ENCODE measurements around the gene CLSTN1. TPM values are rescaled to one million over a fixed set of nuclear protein-coding genes. Genes with fewer than 3 reads are reported as not detected.

The CLSTN1 gene
- total and polyA plus RNA-seq, 5 donors from 2014 or later: 19.2 to 106 (median 22.7) TPM

- Mint-ChIP-seq H3K27ac (peak overlapping the region in 1 of 3 donors; percentile 15), H3K36me3 (peaks cover 17% of the 10 kb centered on the region), H3K4me3 (no peak overlapping the region), H3K9me3 (peaks cover 0 to 2% (median 0%) of the 10 kb centered on the region in 7 donors), H3K4me1 (peaks cover 0 to 5% (median 0%) of the 10 kb centered on the region in 4 donors), H3K27me3 (peaks cover 1% of the 10 kb centered on the region)
- no peaks in the 10 kb centered on the region for H3K36me3 ChIP-seq (ENCODE audit: control insufficient read depth, insufficient read depth, low read length)
- no peak overlapping the region for H3K4me3 ChIP-seq (ENCODE audit: low read depth, low read length)
- H3K27ac ChIP-seq (ENCODE audit: insufficient read depth, low read length, poor library complexity, severe bottlenecking): no peak overlapping the region
- H3K4me1 ChIP-seq (ENCODE audit: control insufficient read depth, insufficient read depth, low read length, poor library complexity, severe bottlenecking): no peaks in the 10 kb centered on the region
- no peak for DNase-seq
- ATAC-seq (ENCODE audit: low read depth in 2 of 2): no peak
- no peaks in the 10 kb centered on the region for H3K9me3 ChIP-seq (ENCODE audit: control insufficient read depth in 2 of 2, low read length in 2 of 2)
- no peaks in the 10 kb centered on the region for H3K27me3 ChIP-seq (ENCODE audit: control insufficient read depth, insufficient read depth, low read length)
Observed at GRCh38 chr1:9859281-9860014, 35.7 kb upstream of the CLSTN1 start.

GRCh38 chr1:9858293-9859035, 34.7 kb upstream of the CLSTN1 start:
- H3K27ac Mint-ChIP-seq: peak overlapping the region in 1 of 3 donors; percentile 56
- H3K36me3 ChIP-seq (ENCODE audit: control insufficient read depth, insufficient read depth, low read length): peaks cover 4% of the 10 kb centered on the region
- peaks cover 0 to 6% (median 4%) of the 10 kb centered on the region in 7 donors for H3K9me3 Mint-ChIP-seq
- H3K4me3 Mint-ChIP-seq: no peak overlapping the region
- H3K4me3 ChIP-seq (ENCODE audit: low read depth, low read length): no peak overlapping the region
- H3K36me3 Mint-ChIP-seq: peaks cover 22% of the 10 kb centered on the region
- no peak for ATAC-seq (ENCODE audit: low read depth in 2 of 2)
- no peak for DNase-seq
- no peaks in the 10 kb centered on the region for H3K27me3 ChIP-seq (ENCODE audit: control insufficient read depth, insufficient read depth, low read length)
- peaks cover 5% of the 10 kb centered on the region for H3K27me3 Mint-ChIP-seq
- H3K9me3 ChIP-seq (ENCODE audit: control insufficient read depth in 2 of 2, low read length in 2 of 2): peaks cover 2 to 10% of the 10 kb centered on the region in 2 experiments
- peaks cover 0 to 5% (median 0%) of the 10 kb centered on the region in 4 donors for H3K4me1 Mint-ChIP-seq
- no peak overlapping the region for H3K27ac ChIP-seq (ENCODE audit: insufficient read depth, low read length, poor library complexity, severe bottlenecking)
- H3K4me1 ChIP-seq (ENCODE audit: control insufficient read depth, insufficient read depth, low read length, poor library complexity, severe bottlenecking): no peaks in the 10 kb centered on the region

GRCh38 chr1:9855186-9855585, 31.4 kb upstream of the CLSTN1 start:
- DNase-seq: no peak
- H3K4me1 ChIP-seq (ENCODE audit: control insufficient read depth, insufficient read depth, low read length, poor library complexity, severe bottlenecking): no peaks in the 10 kb centered on the region
- peaks cover 5% of the 10 kb centered on the region for H3K27me3 Mint-ChIP-seq
- H3K9me3 ChIP-seq (ENCODE audit: control insufficient read depth in 2 of 2, low read length in 2 of 2): peaks cover 2 to 10% of the 10 kb centered on the region in 2 experiments
- no peak overlapping the region for H3K4me3 ChIP-seq (ENCODE audit: low read depth, low read length)
- peaks cover 0 to 7% (median 4%) of the 10 kb centered on the region in 7 donors for H3K9me3 Mint-ChIP-seq
- no peak overlapping the region for H3K27ac ChIP-seq (ENCODE audit: insufficient read depth, low read length, poor library complexity, severe bottlenecking)
- H3K4me1 Mint-ChIP-seq: peaks cover 0 to 7% (median under 1%) of the 10 kb centered on the region in 4 donors
- peaks cover 4% of the 10 kb centered on the region for H3K36me3 ChIP-seq (ENCODE audit: control insufficient read depth, insufficient read depth, low read length)
- H3K36me3 Mint-ChIP-seq: peaks cover 19% of the 10 kb centered on the region
- no peak overlapping the region for H3K27ac Mint-ChIP-seq
- no peak overlapping the region for H3K4me3 Mint-ChIP-seq
- ATAC-seq (ENCODE audit: low read depth in 2 of 2): no peak
- no peaks in the 10 kb centered on the region for H3K27me3 ChIP-seq (ENCODE audit: control insufficient read depth, insufficient read depth, low read length)

GRCh38 chr1:9853249-9853595, 29.5 kb upstream of the CLSTN1 start:
- peaks cover 0 to 7% (median 4%) of the 10 kb centered on the region in 7 donors for H3K9me3 Mint-ChIP-seq
- peaks cover 4% of the 10 kb centered on the region for H3K36me3 ChIP-seq (ENCODE audit: control insufficient read depth, insufficient read depth, low read length)
- peaks cover 15% of the 10 kb centered on the region for H3K36me3 Mint-ChIP-seq
- peak overlapping the region in 1 of 3 donors; percentile 52 for H3K27ac Mint-ChIP-seq
- H3K4me3 Mint-ChIP-seq: no peak overlapping the region
- no peak for DNase-seq
- no peak overlapping the region for H3K4me3 ChIP-seq (ENCODE audit: low read depth, low read length)
- no peak for ATAC-seq (ENCODE audit: low read depth in 2 of 2)
- H3K27ac ChIP-seq (ENCODE audit: insufficient read depth, low read length, poor library complexity, severe bottlenecking): no peak overlapping the region
- H3K4me1 ChIP-seq (ENCODE audit: control insufficient read depth, insufficient read depth, low read length, poor library complexity, severe bottlenecking): no peaks in the 10 kb centered on the region
- peaks cover 2 to 10% of the 10 kb centered on the region in 2 experiments for H3K9me3 ChIP-seq (ENCODE audit: control insufficient read depth in 2 of 2, low read length in 2 of 2)
- H3K4me1 Mint-ChIP-seq: peaks cover 0 to 7% (median under 1%) of the 10 kb centered on the region in 4 donors
- H3K27me3 ChIP-seq (ENCODE audit: control insufficient read depth, insufficient read depth, low read length): no peaks in the 10 kb centered on the region
- peaks cover 5% of the 10 kb centered on the region for H3K27me3 Mint-ChIP-seq

- Histone ChIP-seq H3K4me1 (ENCODE audit: control insufficient read depth, insufficient read depth, low read length, poor library complexity, severe bottlenecking) (no peaks in the 10 kb centered on the region), H3K36me3 (ENCODE audit: control insufficient read depth, insufficient read depth, low read length) (peaks cover 4% of the 10 kb centered on the region), H3K27ac (ENCODE audit: insufficient read depth, low read length, poor library complexity, severe bottlenecking) (no peak overlapping the region), H3K9me3 (ENCODE audit: control insufficient read depth in 2 of 2, low read length in 2 of 2) (peaks cover 2 to 10% of the 10 kb centered on the region in 2 experiments), H3K4me3 (ENCODE audit: low read depth, low read length) (no peak overlapping the region), H3K27me3 (ENCODE audit: control insufficient read depth, insufficient read depth, low read length) (no peaks in the 10 kb centered on the region)
- no peak for ATAC-seq (ENCODE audit: low read depth in 2 of 2)
- Mint-ChIP-seq H3K9me3 (peaks cover 0 to 7% (median 4%) of the 10 kb centered on the region in 7 donors), H3K27me3 (peaks cover 5% of the 10 kb centered on the region), H3K4me3 (no peak overlapping the region), H3K4me1 (peaks cover 0 to 5% (median under 1%) of the 10 kb centered on the region in 4 donors), H3K36me3 (peaks cover 9% of the 10 kb centered on the region), H3K27ac (no peak overlapping the region)
- DNase-seq: no peak
Observed at GRCh38 chr1:9852410-9853248, 28.9 kb upstream of the CLSTN1 start.

GRCh38 chr1:9852004-9852403, 28.2 kb upstream of the CLSTN1 start:
- Mint-ChIP-seq H3K4me3 (no peak overlapping the region), H3K4me1 (peaks cover 0 to 5% (median under 1%) of the 10 kb centered on the region in 4 donors)

GRCh38 chr1:9850442-9851162, 26.8 kb upstream of the CLSTN1 start:
- Mint-ChIP-seq H3K4me3 (peak overlapping the region in 2 of 4 donors; percentile 66 to 76), H3K27me3 (peaks cover 5% of the 10 kb centered on the region), H3K9me3 (peaks cover 0 to 7% (median 4%) of the 10 kb centered on the region in 7 donors), H3K4me1 (peaks cover 0 to 5% (median under 1%) of the 10 kb centered on the region in 4 donors), H3K36me3 (peaks cover 9% of the 10 kb centered on the region), H3K27ac (peak overlapping the region in 1 of 3 donors; percentile 43)
- Histone ChIP-seq H3K36me3 (ENCODE audit: control insufficient read depth, insufficient read depth, low read length) (peaks cover 4% of the 10 kb centered on the region), H3K9me3 (ENCODE audit: control insufficient read depth in 2 of 2, low read length in 2 of 2) (peaks cover 2 to 10% of the 10 kb centered on the region in 2 experiments), H3K27ac (ENCODE audit: insufficient read depth, low read length, poor library complexity, severe bottlenecking) (no peak overlapping the region), H3K27me3 (ENCODE audit: control insufficient read depth, insufficient read depth, low read length) (no peaks in the 10 kb centered on the region), H3K4me3 (ENCODE audit: low read depth, low read length) (no peak overlapping the region), H3K4me1 (ENCODE audit: control insufficient read depth, insufficient read depth, low read length, poor library complexity, severe bottlenecking) (no peaks in the 10 kb centered on the region)
- peak in 1 of 2 donors; percentile 25 for ATAC-seq (ENCODE audit: low read depth in 2 of 2)
- peak in 1 of 3 donors; percentile 10 for DNase-seq

More at GRCh38 chr1:9852004-9852403, 28.2 kb upstream of the CLSTN1 start:
- Histone ChIP-seq H3K9me3 (ENCODE audit: control insufficient read depth in 2 of 2, low read length in 2 of 2) (peaks cover 2 to 10% of the 10 kb centered on the region in 2 experiments), H3K4me1 (ENCODE audit: control insufficient read depth, insufficient read depth, low read length, poor library complexity, severe bottlenecking) (no peaks in the 10 kb centered on the region), H3K27me3 (ENCODE audit: control insufficient read depth, insufficient read depth, low read length) (no peaks in the 10 kb centered on the region), H3K4me3 (ENCODE audit: low read depth, low read length) (no peak overlapping the region), H3K27ac (ENCODE audit: insufficient read depth, low read length, poor library complexity, severe bottlenecking) (no peak overlapping the region), H3K36me3 (ENCODE audit: control insufficient read depth, insufficient read depth, low read length) (peaks cover 4% of the 10 kb centered on the region)
- Mint-ChIP-seq H3K27ac (no peak overlapping the region), H3K9me3 (peaks cover 0 to 7% (median 4%) of the 10 kb centered on the region in 7 donors), H3K36me3 (peaks cover 9% of the 10 kb centered on the region), H3K27me3 (peaks cover 5% of the 10 kb centered on the region)
- DNase-seq (no peak), ATAC-seq (ENCODE audit: low read depth in 2 of 2) (no peak)

Data from CD4-positive, CD25-positive, alpha-beta regulatory T cell (primary cell).